Ascending aorta (tissue), 2 donors: ENCODE measurements around the gene GPSM1. TPM values are rescaled to one million over a fixed set of nuclear protein-coding genes. Genes with fewer than 3 reads are reported as not detected.

Experiments used
- DNase-seq, 2 donors: peaks; one replicate each; pipeline ENCODE4 v3.0.0-alpha.2; 2019; ENCODE audit warnings: low spot score in 2 of 2
- H3K27ac ChIP-seq, 2 donors: fragments of 200-600 bp; sonication (generic); one replicate each; pipeline ENCODE4 v1.5.1; 2016 to 2017; ENCODE audit warnings: mild to moderate bottlenecking in 1 of 2
- H3K27me3 ChIP-seq: fragments of 200-600 bp; sonication (generic); one replicate; pipeline ENCODE4 v1.5.1; 2017
- H3K36me3 ChIP-seq, 2 donors: fragments of 200-600 bp; sonication (generic); one replicate each; pipeline ENCODE4 v1.5.1; 2016
- H3K4me1 ChIP-seq, 2 donors: fragments of 200-600 bp; sonication (generic); one replicate each; pipeline ENCODE4 v1.5.1; 2016 to 2017; ENCODE audit warnings: mild to moderate bottlenecking in 1 of 2
- H3K4me3 ChIP-seq, 2 donors: fragments of 200-600 bp; sonication (generic); one replicate each; pipeline ENCODE4 v1.5.1; 2016 to 2017; ENCODE audit warnings: mild to moderate bottlenecking in 1 of 2
- H3K9me3 ChIP-seq, 2 donors: fragments of 200-600 bp; sonication (generic); one replicate each; pipeline ENCODE4 v1.5.1; 2016
- CTCF ChIP-seq, 3 experiments: fragments of 200-600 bp in 2 of 3; fragments of 450-650 bp in 1 of 3; sonication (generic) in 2 of 3; IDR thresholded peaks; one replicate each; pipeline ENCODE4 v1.5.1; 2016 to 2019; ENCODE audit warnings: antibody characterized with exemption in 3 of 3, mild to moderate bottlenecking in 1 of 3, moderate library complexity in 1 of 3
- intact Hi-C: fragments of 100-400 bp; cut with DNase I; formaldehyde crosslinking; loops from one replicate; pipeline ENCODE4 v1.15.1; 2023
- total RNA-seq: library from RNA; depleted of rRNA; stranded (reverse); fragments of >200 nt; gene quantifications from one replicate; pipeline ENCODE4 v1.1.0, GENCODE V29; 2016

The GPSM1 gene
- total RNA-seq, 1 donor from 2014 or later, result 85.1 TPM

DNA sequence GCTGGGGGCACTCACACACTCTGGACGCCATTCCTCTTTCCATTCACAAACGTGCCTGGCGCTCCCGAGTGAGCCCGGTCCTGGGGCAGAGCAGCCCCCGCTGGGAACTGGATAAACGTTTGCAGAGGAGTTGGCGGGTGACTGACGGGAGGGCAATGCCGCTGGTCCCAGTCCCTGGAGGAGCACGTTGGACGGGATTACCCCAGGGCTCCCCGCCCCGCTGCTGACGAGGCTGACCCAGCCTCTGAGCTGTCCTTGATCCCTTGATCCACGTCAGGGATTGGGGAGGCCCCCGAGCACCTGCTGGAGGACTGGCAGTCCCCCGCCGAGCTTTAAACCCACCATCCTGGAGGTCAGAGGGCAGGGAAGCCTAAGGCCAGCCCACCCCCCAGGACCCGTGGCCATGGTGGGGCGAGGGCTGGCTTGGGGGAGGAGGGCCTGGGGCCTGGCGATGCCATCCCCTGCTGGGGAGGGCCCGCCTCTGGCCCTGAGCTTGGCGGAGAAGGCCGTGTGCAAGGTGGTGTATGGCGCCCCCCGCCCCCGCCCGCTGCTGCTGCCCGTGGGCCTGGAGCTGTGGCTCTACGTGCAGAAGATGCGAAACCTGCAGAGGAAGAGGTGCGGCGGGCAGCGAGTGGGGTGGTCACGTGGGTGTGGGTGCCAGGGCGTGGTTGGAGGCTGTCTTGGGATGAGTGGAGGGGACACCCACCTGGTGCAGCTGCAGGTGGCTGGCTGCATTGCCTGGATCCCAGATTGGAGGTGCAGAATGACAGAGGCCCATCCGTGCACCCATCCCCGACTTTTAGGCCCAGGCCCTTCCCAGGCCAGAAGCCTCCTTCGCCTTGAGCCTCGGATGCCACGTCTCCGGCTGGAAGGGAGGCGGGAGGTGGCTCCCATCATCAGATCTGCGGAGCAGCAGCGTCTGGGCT, 4.5 kb downstream of the GPSM1 start:
- no peaks in the 10 kb centered on the region for H3K27me3 ChIP-seq
- H3K4me3 ChIP-seq, result no peak overlapping the region
- intact Hi-C loops, result no loop called here
- peaks cover 5 to 8% of the 10 kb centered on the region in 2 donors for H3K36me3 ChIP-seq
- H3K4me1 ChIP-seq, result peaks cover 16 to 17% of the 10 kb centered on the region in 2 donors
- no peak for DNase-seq
- H3K27ac ChIP-seq, result no peak overlapping the region
- H3K9me3 ChIP-seq, result no peaks in the 10 kb centered on the region
- TF ChIP-seq CTCF (IDR thresholded peaks at IDR 0.05), result no peak

- H3K36me3 ChIP-seq, result peaks cover 11 to 15% of the 10 kb centered on the region in 2 donors
- no peak for TF ChIP-seq CTCF (IDR thresholded peaks at IDR 0.05)
- no peak overlapping the region for H3K27ac ChIP-seq
- H3K27me3 ChIP-seq, result no peaks in the 10 kb centered on the region
- H3K4me1 ChIP-seq, result peaks cover 12 to 14% of the 10 kb centered on the region in 2 donors
- intact Hi-C loops, result no loop called here
- no peaks in the 10 kb centered on the region for H3K9me3 ChIP-seq
- DNase-seq, result no peak
- H3K4me3 ChIP-seq, result no peak overlapping the region
Measured at GRCh38 chr9:136332482-136332983, 5.2 kb downstream of the GPSM1 start.

- Histone ChIP-seq H3K27ac (no peak overlapping the region), H3K27me3 (no peaks in the 10 kb centered on the region), H3K4me3 (no peak overlapping the region), H3K9me3 (no peaks in the 10 kb centered on the region), H3K4me1 (peaks cover 11 to 13% of the 10 kb centered on the region in 2 donors), H3K36me3 (peaks cover 12 to 19% of the 10 kb centered on the region in 2 donors)
- TF ChIP-seq CTCF (IDR thresholded peaks at IDR 0.05), result no peak
- DNase-seq, result no peak
- intact Hi-C loops, result no loop called here
Measured at GRCh38 chr9:136333045-136333444, 5.7 kb downstream of the GPSM1 start.

GRCh38 chr9:136333486-136333885, 6.1 kb downstream of the GPSM1 start:
- Histone ChIP-seq H3K9me3 (no peaks in the 10 kb centered on the region), H3K4me3 (no peak overlapping the region), H3K27me3 (no peaks in the 10 kb centered on the region), H3K27ac (no peak overlapping the region), H3K36me3 (peaks cover 17 to 23% of the 10 kb centered on the region in 2 donors), H3K4me1 (peaks cover 6 to 9% of the 10 kb centered on the region in 2 donors)
- TF ChIP-seq CTCF (IDR thresholded peaks at IDR 0.05), result no peak
- intact Hi-C loops, result no loop called here
- DNase-seq, result no peak

- DNase-seq, result no peak
- Histone ChIP-seq H3K9me3 (no peaks in the 10 kb centered on the region), H3K27ac (no peak overlapping the region), H3K4me3 (no peak overlapping the region), H3K4me1 (no peaks in the 10 kb centered on the region), H3K36me3 (peaks cover 22 to 28% of the 10 kb centered on the region in 2 donors), H3K27me3 (no peaks in the 10 kb centered on the region)
- no peak for TF ChIP-seq CTCF (IDR thresholded peaks at IDR 0.05)
- intact Hi-C loops, result no loop called here
Measured at GRCh38 chr9:136334541-136334940, 7.2 kb downstream of the GPSM1 start.
